HepG2 (cell line): ENCODE measurements around the gene RFXAP. TPM values are rescaled to one million over a fixed set of nuclear protein-coding genes. Genes with fewer than 3 reads are reported as not detected.

Experiments
- ATAC-seq: fragments of 200-7000 bp; cut with Tn5 transposase; 3 replicates; pipeline ENCODE4 v1.9.1; 2020; ENCODE audit warnings: mild to moderate bottlenecking, moderate library complexity
- BruUV-seq: library from RNA; stranded (reverse); fragments of 400-500 nt; replicated peaks from 2 replicates; lab custom pipeline; 2021; lab: Mats Ljungman, UMichigan
- CTCF ChIA-PET: fragments of 300-600 bp; formaldehyde crosslinking; extraction: SDS; loops from one replicate; lab custom pipeline; 2021; ENCODE audit warnings: low total read pairs, inconsistent platforms, low intra/inter-chr PET ratio; lab: Yijun Ruan, JAX
- POLR2A ChIA-PET: fragments of 350-600 bp; sonication (Branson Sonifier 250); formaldehyde crosslinking; loops from one replicate; lab custom pipeline; 2020; ENCODE audit warnings: antibody characterized with exemption, inconsistent platforms; lab: Yijun Ruan, JAX
- DNase-seq: peaks from one replicate; pipeline ENCODE4 v3.0.0-alpha.2; 2015; ENCODE audit warnings: low spot score
- FAIRE-seq: peaks from 3 replicates; lab custom pipeline; 2011; peaks lifted over from hg19 to GRCh38; lab: Jason Lieb, UNC
- H2AFZ ChIP-seq: one replicate; pipeline ENCODE4 v1.6.1; 2011; ENCODE audit warnings: low read length, inconsistent platforms
- H3K27ac ChIP-seq: fragments of 300-600 bp; 3 replicates; pipeline ENCODE4 v1.8.0; 2011; ENCODE audit warnings: mixed run types, mild to moderate bottlenecking, mixed read lengths, low read length, inconsistent platforms; ENCODE audit not compliant: insufficient read depth; ENCODE audit errors: extremely low read length
- H3K27me3 ChIP-seq, 2 experiments: fragments of 200-600 bp in 1 of 2; 2 replicates in 1 of 2; 3 replicates in 1 of 2; pipeline versions ENCODE4 v1.6.0 to v1.8.0; 2011; ENCODE audit warnings: low read length in 2 of 2, mild to moderate bottlenecking in 2 of 2, moderate library complexity in 2 of 2, inconsistent platforms in 1 of 2; ENCODE audit not compliant: insufficient read depth in 2 of 2, control insufficient read depth in 1 of 2
- H3K36me3 ChIP-seq, 2 experiments: fragments of 200-600 bp in 1 of 2; replicated peaks in 1 of 2; 2 replicates in 1 of 2; 3 replicates in 1 of 2; pipeline versions ENCODE4 v1.5.1 to v1.8.0; 2011; ENCODE audit warnings: low read length in 2 of 2, inconsistent platforms in 1 of 2; ENCODE audit not compliant: insufficient read depth in 2 of 2, control insufficient read depth in 1 of 2
- H3K4me1 ChIP-seq: 2 replicates; pipeline ENCODE4 v1.5.1; 2012; ENCODE audit warnings: low read length, inconsistent platforms; ENCODE audit not compliant: insufficient read depth
- H3K4me2 ChIP-seq: 2 replicates; pipeline ENCODE4 v1.6.0; 2011; ENCODE audit warnings: low read depth, low read length, inconsistent platforms
- H3K4me3 ChIP-seq, 3 experiments: fragments of 200-600 bp in 1 of 3; sonication (generic), shearing (Covaris generic) in 1 of 3; replicated peaks in 1 of 3; 2 replicates each; pipeline ENCODE4 v1.5.1; 2011 to 2016; ENCODE audit warnings: low read length in 3 of 3, inconsistent platforms in 2 of 3, low read depth in 2 of 3, mild to moderate bottlenecking in 2 of 3, control low read depth in 1 of 3, mixed read lengths in 1 of 3; ENCODE audit not compliant: insufficient read depth in 1 of 3
- H3K79me2 ChIP-seq: one replicate; pipeline ENCODE4 v1.6.1; 2011; ENCODE audit warnings: low read length, inconsistent platforms; ENCODE audit not compliant: insufficient read depth
- H3K9ac ChIP-seq: 2 replicates; pipeline ENCODE4 v1.6.0; 2011; ENCODE audit warnings: mild to moderate bottlenecking, low read depth, low read length, inconsistent platforms; ENCODE audit not compliant: insufficient read depth
- H3K9me3 ChIP-seq: 2 replicates; pipeline ENCODE4 v1.5.1; 2012; ENCODE audit warnings: mild to moderate bottlenecking, low read length
- H4K20me1 ChIP-seq: 2 replicates; pipeline ENCODE4 v1.6.0; 2011; ENCODE audit warnings: inconsistent platforms, mild to moderate bottlenecking, low read length, moderate library complexity; ENCODE audit not compliant: insufficient read depth
- ARID5B ChIP-seq: IDR thresholded peaks from 2 replicates; pipeline ENCODE4 v1.4.0; 2020; ENCODE audit warnings: mild to moderate bottlenecking, missing genetic modification reagents
- DPF2 ChIP-seq: sonication (generic); formaldehyde crosslinking; IDR thresholded peaks from 2 replicates; pipeline ENCODE4 v1.4.0; 2020; ENCODE audit warnings: mild to moderate bottlenecking, low read depth, missing genetic modification reagents, borderline replicate concordance
- GATAD1 ChIP-seq: IDR thresholded peaks from 2 replicates; pipeline ENCODE4 v1.6.1; 2016; ENCODE audit warnings: missing genetic modification reagents, missing compliant biosample characterization
- MIER3 ChIP-seq: IDR thresholded peaks from 2 replicates; pipeline ENCODE4 v1.6.1; 2016; ENCODE audit warnings: missing compliant biosample characterization, borderline replicate concordance
- MTF1 ChIP-seq: sonication (generic); formaldehyde crosslinking; IDR thresholded peaks from 2 replicates; pipeline ENCODE4 v1.5.0; 2020; ENCODE audit warnings: missing genetic modification reagents
- MZF1 ChIP-seq: sonication (generic); formaldehyde crosslinking; IDR thresholded peaks from 2 replicates; pipeline ENCODE4 v1.8.1; 2023; ENCODE audit warnings: mild to moderate bottlenecking, missing genetic modification reagents, borderline replicate concordance
- PITX1 ChIP-seq: sonication (generic); formaldehyde crosslinking; IDR thresholded peaks from 2 replicates; pipeline ENCODE4 v1.5.1; 2020; ENCODE audit warnings: mild to moderate bottlenecking, missing genetic modification reagents
- POLR2A ChIP-seq, 2 experiments: IDR thresholded peaks; 2 replicates each; pipeline ENCODE4 v1.6.1; 2011; ENCODE audit warnings: low read depth in 2 of 2, low read length in 2 of 2, mild to moderate bottlenecking in 1 of 2, moderate library complexity in 1 of 2; ENCODE audit not compliant: insufficient read depth in 1 of 2
- RAD51 ChIP-seq: fragments of 450-650 bp; IDR thresholded peaks from 2 replicates; pipeline ENCODE4 v1.6.1; 2016; ENCODE audit warnings: borderline replicate concordance
- RFXAP ChIP-seq: sonication (generic); formaldehyde crosslinking; IDR thresholded peaks from 2 replicates; pipeline ENCODE4 v1.4.0; 2020; ENCODE audit warnings: missing genetic modification reagents, borderline replicate concordance
- ZNF331 ChIP-seq: sonication (generic); formaldehyde crosslinking; IDR thresholded peaks from 2 replicates; pipeline ENCODE4 v1.4.0; 2020; ENCODE audit warnings: missing genetic modification reagents
- ZNF335 ChIP-seq: sonication (generic); formaldehyde crosslinking; IDR thresholded peaks from 2 replicates; pipeline ENCODE4 v1.4.0; 2020; ENCODE audit warnings: missing genetic modification reagents
- ZNF451 ChIP-seq: sonication (generic); formaldehyde crosslinking; IDR thresholded peaks from 2 replicates; pipeline ENCODE4 v1.5.0; 2020; ENCODE audit warnings: mild to moderate bottlenecking, missing genetic modification reagents
- ZNF749 ChIP-seq: sonication (generic); formaldehyde crosslinking; IDR thresholded peaks from 2 replicates; pipeline ENCODE4 v1.8.0; 2022; ENCODE audit warnings: mild to moderate bottlenecking, missing genetic modification reagents, moderate library complexity, borderline replicate concordance
- ZNF773 ChIP-seq: sonication (generic); formaldehyde crosslinking; IDR thresholded peaks from 2 replicates; pipeline ENCODE4 v1.4.0; 2020; ENCODE audit warnings: missing genetic modification reagents, borderline replicate concordance
- WGBS: methylation state at CpG from one replicate; pipeline ENCODE4 v1.1.6; 2017; ENCODE audit warnings: low lambda C conversion rate; 5-methylcytosine and 5-hydroxymethylcytosine counted together
- in situ Hi-C: cut with HindIII; loops from 2 replicates; pipeline ENCODE4 v1.10.0; 2017; ENCODE audit warnings: low pct_unique_long_range_greater_than_20kb; ENCODE audit not compliant: extremely low pct_ligation_motif_present
- intact Hi-C: fragments of 100-400 bp; cut with micrococcal nuclease; formaldehyde crosslinking; loops from one replicate; pipeline ENCODE4 v1.10.0; 2022; ENCODE audit not compliant: unreplicated experiment
- polyA plus RNA-seq, 8 experiments: library from polyadenylated mRNA; depleted of rRNA in 3 of 8; stranded (reverse) in 7 of 8; unstranded in 1 of 8; fragments of >200 nt; fragmentation: Illumina TruSeq in 4 of 8; extraction: Trizol in 4 of 8; gene quantifications; 2 replicates each; pipeline versions ENCODE4 v1.2.1 to v1.2.3, GENCODE V29; 2011 to 2016; ENCODE audit warnings: low read depth in 4 of 8, missing spikeins in 1 of 8, mixed read lengths in 1 of 8; ENCODE audit not compliant: insufficient read depth in 1 of 8
- total RNA-seq, 5 experiments: library from RNA; depleted of rRNA; stranded (reverse); fragments of >200 nt; fragmentation: Illumina TruSeq; extraction: Trizol; gene quantifications; 2 replicates each; pipeline ENCODE4 v1.2.3, GENCODE V29; 2016; ENCODE audit warnings: low read depth in 1 of 5

The RFXAP gene
- total and polyA plus RNA-seq, 2 of the 13 experiments (the other 11 are each of a cell fraction or from before 2014, with no cell fraction given): 1.8 to 7.9 TPM

- no peak for TF ChIP-seq RFXAP
- TF ChIP-seq ZNF773: no peak
- TF ChIP-seq RAD51: no peak
- TF ChIP-seq, all 625 proteins: peak for 0
Observed at GRCh38 chr13:36822785-36823184, 3.8 kb downstream of the RFXAP start (continued).

GRCh38 chr13:36829753-36830152 is 10.7 kb downstream of the RFXAP start:
- FAIRE-seq: no peak
- intact Hi-C loops: no loop called here
- no peak for DNase-seq
- Histone ChIP-seq H3K4me1 (no peaks in the 10 kb centered on the region), H3K4me2 (no peak overlapping the region), H3K27ac (no peak overlapping the region), H3K9ac (no peak overlapping the region), H3K27me3 (no peaks in the 10 kb centered on the region), H3K9me3 (no peaks in the 10 kb centered on the region), H3K36me3 (peaks cover 0 to 17% of the 10 kb centered on the region in 2 experiments; a peak in 3 of 5 replicates), H3K4me3 (no peak overlapping the region), H4K20me1 (no peaks in the 10 kb centered on the region), H3K79me2 (no peaks in the 10 kb centered on the region), H2AFZ (no peak overlapping the region)
- no TSS peak for BruUV-seq
- CTCF ChIA-PET: no interaction called here
- no peak for ATAC-seq
- in situ Hi-C loops: no loop called here
- no peak for TF ChIP-seq MTF1 (CRISPR knock-in tag)
- no peak for TF ChIP-seq DPF2 (CRISPR knock-in tag)
- no peak for TF ChIP-seq GATAD1 (CRISPR knock-in tag)
- TF ChIP-seq ZNF451 (CRISPR knock-in tag): no peak
- no peak for TF ChIP-seq POLR2A (IDR thresholded peaks at IDR 0.05; ENCODE audit: insufficient read depth in 1 of 2, low read depth in 2 of 2, low read length in 2 of 2)
- TF ChIP-seq ZNF749 (CRISPR knock-in tag): no peak
- no peak for TF ChIP-seq MIER3 (CRISPR knock-in tag)
- TF ChIP-seq ARID5B (CRISPR knock-in tag): no peak
- TF ChIP-seq ZNF335: no peak
- TF ChIP-seq PITX1 (CRISPR knock-in tag): no peak
- no peak for TF ChIP-seq ZNF331
- TF ChIP-seq MZF1 (CRISPR knock-in tag): no peak
- POLR2A ChIA-PET: interaction anchor here (1.1 kb wide), 1 partner anchor 11 kb away, joined by 4 read pairs; the partner anchor contains the start of gene RFXAP
- WGBS: 100% methylated on average over 1 of the region's 1 CpG
